Stimulated activated naive CD8-positive, alpha-beta T cell treated with anti-CD3 and anti-CD28 coated beads, Interleukin-15, Interleukin-2, amounts not matched to agents 100 ng/mL and 50 ng/mL, for 24 hours (primary cell): ENCODE results near the gene TBL1XR1.

Source experiments
- H3K27ac Mint-ChIP-seq: one replicate; pipeline ENCODE4 v1.8.0; 2021; ENCODE audit warnings: mild to moderate bottlenecking, mixed read lengths
- H3K27me3 Mint-ChIP-seq: one replicate; pipeline ENCODE4 v1.8.0; 2021; ENCODE audit warnings: mixed read lengths
- H3K36me3 Mint-ChIP-seq: one replicate; pipeline ENCODE4 v1.8.0; 2021; ENCODE audit warnings: low read depth, mixed read lengths
- H3K4me1 Mint-ChIP-seq: one replicate; pipeline ENCODE4 v1.8.0; 2021; ENCODE audit warnings: low read depth, mixed read lengths
- H3K4me3 Mint-ChIP-seq: one replicate; pipeline ENCODE4 v1.8.0; 2021; ENCODE audit warnings: mild to moderate bottlenecking, mixed read lengths
- H3K9me3 Mint-ChIP-seq: one replicate; pipeline ENCODE4 v1.8.0; 2021; ENCODE audit warnings: mixed read lengths

Gene TBL1XR1

GRCh38 chr3:177050501-177051237, 146.6 kb downstream of the TBL1XR1 start:
- Mint-ChIP-seq H3K4me1 (peaks cover 23% of the 10 kb centered on the region), H3K4me3 (no peak overlapping the region), H3K36me3 (peaks cover 67% of the 10 kb centered on the region), H3K27me3 (no peaks in the 10 kb centered on the region), H3K27ac (no peak overlapping the region), H3K9me3 (no peaks in the 10 kb centered on the region)

GRCh38 chr3:177045767-177046166, 151.5 kb downstream of the TBL1XR1 start:
- Mint-ChIP-seq H3K4me3 (no peak overlapping the region), H3K27me3 (no peaks in the 10 kb centered on the region), H3K4me1 (peaks cover 18% of the 10 kb centered on the region), H3K27ac (no peak overlapping the region), H3K36me3 (peaks cover 88% of the 10 kb centered on the region), H3K9me3 (peaks cover 5% of the 10 kb centered on the region)

GRCh38 chr3:177045222-177045621, 152.1 kb downstream of the TBL1XR1 start:
- Mint-ChIP-seq H3K36me3 (peaks cover 87% of the 10 kb centered on the region), H3K4me3 (no peak overlapping the region), H3K4me1 (peaks cover 23% of the 10 kb centered on the region), H3K9me3 (peaks cover 5% of the 10 kb centered on the region), H3K27me3 (no peaks in the 10 kb centered on the region), H3K27ac (no peak overlapping the region)

GRCh38 chr3:177041730-177042551, 155.3 kb downstream of the TBL1XR1 start:
- H3K4me1 Mint-ChIP-seq, result peaks cover 39% of the 10 kb centered on the region
- H3K9me3 Mint-ChIP-seq, result peaks cover 5% of the 10 kb centered on the region
- peak overlapping the region; percentile 30 for H3K27ac Mint-ChIP-seq
- peaks cover 89% of the 10 kb centered on the region for H3K36me3 Mint-ChIP-seq
- H3K27me3 Mint-ChIP-seq, result no peaks in the 10 kb centered on the region
- no peak overlapping the region for H3K4me3 Mint-ChIP-seq

- peaks cover 5% of the 10 kb centered on the region for H3K9me3 Mint-ChIP-seq
- H3K36me3 Mint-ChIP-seq, result peaks cover 89% of the 10 kb centered on the region
- peaks cover 47% of the 10 kb centered on the region for H3K4me1 Mint-ChIP-seq
- H3K27me3 Mint-ChIP-seq, result no peaks in the 10 kb centered on the region
- peak overlapping the region; percentile 30 for H3K27ac Mint-ChIP-seq
- H3K4me3 Mint-ChIP-seq, result no peak overlapping the region
Observed at GRCh38 chr3:177041021-177041729, 156.1 kb downstream of the TBL1XR1 start.

GRCh38 chr3:177039490-177040274, 157.6 kb downstream of the TBL1XR1 start:
- Mint-ChIP-seq H3K4me1 (peaks cover 57% of the 10 kb centered on the region), H3K27me3 (no peaks in the 10 kb centered on the region), H3K27ac (peak overlapping the region; percentile 67), H3K36me3 (peaks cover 87% of the 10 kb centered on the region), H3K9me3 (peaks cover 5% of the 10 kb centered on the region), H3K4me3 (no peak overlapping the region)

GRCh38 chr3:177037241-177037640, 160.0 kb downstream of the TBL1XR1 start:
- Mint-ChIP-seq H3K9me3 (no peaks in the 10 kb centered on the region), H3K4me1 (peaks cover 53% of the 10 kb centered on the region), H3K27ac (peak overlapping the region; percentile 57), H3K27me3 (no peaks in the 10 kb centered on the region), H3K36me3 (peaks cover 83% of the 10 kb centered on the region), H3K4me3 (no peak overlapping the region)

- H3K4me1 Mint-ChIP-seq, result peaks cover 40% of the 10 kb centered on the region
- H3K27me3 Mint-ChIP-seq, result no peaks in the 10 kb centered on the region
- no peaks in the 10 kb centered on the region for H3K9me3 Mint-ChIP-seq
- H3K36me3 Mint-ChIP-seq, result peaks cover 83% of the 10 kb centered on the region
- H3K4me3 Mint-ChIP-seq, result no peak overlapping the region
- H3K27ac Mint-ChIP-seq, result peak overlapping the region; percentile 75
Observed at GRCh38 chr3:177035676-177036075, 161.6 kb downstream of the TBL1XR1 start.

- no peaks in the 10 kb centered on the region for H3K27me3 Mint-ChIP-seq
- peaks cover 33% of the 10 kb centered on the region for H3K4me1 Mint-ChIP-seq
- no peak overlapping the region for H3K4me3 Mint-ChIP-seq
- H3K9me3 Mint-ChIP-seq, result no peaks in the 10 kb centered on the region
- peak overlapping the region; percentile 75 for H3K27ac Mint-ChIP-seq
- peaks cover 83% of the 10 kb centered on the region for H3K36me3 Mint-ChIP-seq
Observed at GRCh38 chr3:177034832-177035475, 162.3 kb downstream of the TBL1XR1 start.

GRCh38 chr3:177026505-177027277, 170.6 kb downstream of the TBL1XR1 start:
- Mint-ChIP-seq H3K27me3 (no peaks in the 10 kb centered on the region), H3K4me3 (no peak overlapping the region), H3K4me1 (no peaks in the 10 kb centered on the region), H3K36me3 (peaks cover 78% of the 10 kb centered on the region), H3K9me3 (no peaks in the 10 kb centered on the region), H3K27ac (peak overlapping the region; percentile 16)

- H3K4me1 Mint-ChIP-seq, result no peaks in the 10 kb centered on the region
- H3K27me3 Mint-ChIP-seq, result no peaks in the 10 kb centered on the region
- no peak overlapping the region for H3K27ac Mint-ChIP-seq
- peaks cover 30% of the 10 kb centered on the region for H3K36me3 Mint-ChIP-seq
- H3K4me3 Mint-ChIP-seq, result no peak overlapping the region
- H3K9me3 Mint-ChIP-seq, result peaks cover 4% of the 10 kb centered on the region
Observed at GRCh38 chr3:177015881-177016280, 181.4 kb downstream of the TBL1XR1 start.

GRCh38 chr3:177013681-177014280, 183.5 kb downstream of the TBL1XR1 start:
- H3K4me3 Mint-ChIP-seq, result no peak overlapping the region
- peaks cover 3% of the 10 kb centered on the region for H3K9me3 Mint-ChIP-seq
- H3K27me3 Mint-ChIP-seq, result no peaks in the 10 kb centered on the region
- no peak overlapping the region for H3K27ac Mint-ChIP-seq
- no peaks in the 10 kb centered on the region for H3K4me1 Mint-ChIP-seq
- H3K36me3 Mint-ChIP-seq, result peaks cover 20% of the 10 kb centered on the region

- peaks cover 15% of the 10 kb centered on the region for H3K9me3 Mint-ChIP-seq
- H3K36me3 Mint-ChIP-seq, result peaks cover 6% of the 10 kb centered on the region
- no peak overlapping the region for H3K4me3 Mint-ChIP-seq
- H3K27ac Mint-ChIP-seq, result no peak overlapping the region
- H3K27me3 Mint-ChIP-seq, result no peaks in the 10 kb centered on the region
- no peaks in the 10 kb centered on the region for H3K4me1 Mint-ChIP-seq
Observed at GRCh38 chr3:177005718-177006405, 191.4 kb downstream of the TBL1XR1 start.
